Osteoblast (primary cell): ENCODE data around the gene CARF. TPM values are rescaled to one million over a fixed set of nuclear protein-coding genes. Genes with fewer than 3 reads are reported as not detected.
"Not testable (repeated sequence)": the region's sequence is repeated elsewhere in the genome, so short reads cannot be mapped to it uniquely, and the experiment has no call there.

ENCODE experiments used
- DNase-seq: peaks from one replicate; pipeline ENCODE4 v3.0.0; 2011; ENCODE audit warnings: low spot score, mixed read lengths; ENCODE audit not compliant: insufficient read length; ENCODE audit errors: missing footprints
- H2AFZ ChIP-seq: 2 replicates; pipeline ENCODE4 v1.6.0; 2011; ENCODE audit warnings: mild to moderate bottlenecking, low read length
- H3K27ac ChIP-seq: 2 replicates; pipeline ENCODE4 v1.5.1; 2011; ENCODE audit warnings: mild to moderate bottlenecking, low read depth, low read length, moderate library complexity
- H3K27me3 ChIP-seq: 2 replicates; pipeline ENCODE4 v1.6.0; 2012; ENCODE audit warnings: mild to moderate bottlenecking, control low read depth, inconsistent platforms, low read length, moderate library complexity; ENCODE audit not compliant: insufficient read depth
- H3K36me3 ChIP-seq: 2 replicates; pipeline ENCODE4 v1.5.1; 2011; ENCODE audit warnings: mild to moderate bottlenecking, low read length, control low read depth, moderate library complexity; ENCODE audit not compliant: insufficient read depth
- H3K4me1 ChIP-seq: 2 replicates; pipeline ENCODE4 v1.5.1; 2011; ENCODE audit warnings: mild to moderate bottlenecking, low read length, control low read depth, moderate library complexity; ENCODE audit not compliant: insufficient read depth
- H3K4me2 ChIP-seq: 2 replicates; pipeline ENCODE4 v1.6.0; 2011; ENCODE audit warnings: mild to moderate bottlenecking, low read length; ENCODE audit not compliant: insufficient read depth
- H3K4me3 ChIP-seq: fragments of 200-600 bp; sonication (generic); 3 replicates; pipeline ENCODE4 v1.5.1; 2012; ENCODE audit warnings: mild to moderate bottlenecking, low read length, inconsistent platforms; ENCODE audit not compliant: insufficient read depth
- H3K79me2 ChIP-seq: 2 replicates; pipeline ENCODE4 v1.6.0; 2012; ENCODE audit warnings: mild to moderate bottlenecking, low read length, control low read depth, inconsistent platforms; ENCODE audit not compliant: insufficient read depth
- H3K9me3 ChIP-seq: 2 replicates; pipeline ENCODE4 v1.5.1; 2011; ENCODE audit warnings: low read depth, low read length, control low read depth
- H4K20me1 ChIP-seq: 2 replicates; pipeline ENCODE4 v1.6.0; 2012; ENCODE audit warnings: mild to moderate bottlenecking, low read length, control low read depth; ENCODE audit not compliant: insufficient read depth
- CTCF ChIP-seq: IDR thresholded peaks from 2 replicates; pipeline ENCODE4 v1.5.1; 2011; ENCODE audit warnings: mild to moderate bottlenecking, low read depth, low read length, moderate library complexity; ENCODE audit errors: extremely low read depth
- total RNA-seq: library from RNA; depleted of rRNA; stranded (reverse); fragments of >200 nt; gene quantifications from 2 replicates; pipeline ENCODE4 v1.2.3, GENCODE V29; 2012

Gene CARF
- total RNA-seq, 1 donor, result 11.9 TPM

GRCh38 chr2:202950592-202950991 is 38.5 kb downstream of the CARF start:
- Histone ChIP-seq H3K4me3 (no peak overlapping the region), H3K79me2 (no peaks in the 10 kb centered on the region), H3K27ac (no peak overlapping the region), H3K4me1 (no peaks in the 10 kb centered on the region), H3K36me3 (no peaks in the 10 kb centered on the region), H3K27me3 (no peaks in the 10 kb centered on the region), H3K9me3 (no peaks in the 10 kb centered on the region), H4K20me1 (no peaks in the 10 kb centered on the region), H2AFZ (no peak overlapping the region), H3K4me2 (no peak overlapping the region)
- TF ChIP-seq CTCF, result no peak
- no peak for DNase-seq

- Histone ChIP-seq H3K4me1 (no peaks in the 10 kb centered on the region), H3K79me2 (no peaks in the 10 kb centered on the region), H4K20me1 (no peaks in the 10 kb centered on the region), H2AFZ (no peak overlapping the region), H3K36me3 (no peaks in the 10 kb centered on the region), H3K27me3 (no peaks in the 10 kb centered on the region), H3K4me3 (no peak overlapping the region), H3K4me2 (no peak overlapping the region), H3K9me3 (no peaks in the 10 kb centered on the region), H3K27ac (no peak overlapping the region)
- no peak for DNase-seq
- no peak for TF ChIP-seq CTCF
Observed at GRCh38 chr2:202960524-202960923, 48.4 kb downstream of the CARF start.

- H3K4me3 ChIP-seq, result no peak overlapping the region
- H2AFZ ChIP-seq, result no peak overlapping the region
Observed at GRCh38 chr2:202963712-202964111, 51.6 kb downstream of the CARF start.

GRCh38 chr2:202965810-202966460 is 53.9 kb downstream of the CARF start:
- Histone ChIP-seq H2AFZ (peak overlapping the region; percentile 39), H3K79me2 (no peaks in the 10 kb centered on the region), H3K27me3 (no peaks in the 10 kb centered on the region), H3K4me3 (no peak overlapping the region), H3K36me3 (no peaks in the 10 kb centered on the region), H3K27ac (peak overlapping the region; percentile 21), H4K20me1 (no peaks in the 10 kb centered on the region), H3K9me3 (no peaks in the 10 kb centered on the region), H3K4me2 (no peak overlapping the region), H3K4me1 (no peaks in the 10 kb centered on the region)
- no peak for TF ChIP-seq CTCF
- DNase-seq, result peak; percentile 60

More at GRCh38 chr2:202963712-202964111, 51.6 kb downstream of the CARF start:
- TF ChIP-seq CTCF, result no peak
- no peaks in the 10 kb centered on the region for H3K79me2 ChIP-seq
- no peak overlapping the region for H3K27ac ChIP-seq
- no peaks in the 10 kb centered on the region for H3K9me3 ChIP-seq
- no peaks in the 10 kb centered on the region for H3K4me1 ChIP-seq
- no peak overlapping the region for H3K4me2 ChIP-seq
- no peaks in the 10 kb centered on the region for H3K36me3 ChIP-seq
- no peaks in the 10 kb centered on the region for H4K20me1 ChIP-seq
- no peaks in the 10 kb centered on the region for H3K27me3 ChIP-seq
- no peak for DNase-seq

GRCh38 chr2:202969404-202969803 is 57.3 kb downstream of the CARF start:
- H3K79me2 ChIP-seq, H3K27ac ChIP-seq, H3K4me2 ChIP-seq, H3K4me1 ChIP-seq, H3K27me3 ChIP-seq, H4K20me1 ChIP-seq, H3K9me3 ChIP-seq, H2AFZ ChIP-seq, H3K4me3 ChIP-seq, DNase-seq, H3K36me3 ChIP-seq: not testable (repeated sequence)
